GM12878 (cell line): ENCODE data around the gene ACP4. TPM values are rescaled to one million over a fixed set of nuclear protein-coding genes. Genes with fewer than 3 reads are reported as not detected.

ENCODE experiments used
- ATAC-seq: fragments of 200-7000 bp; cut with Tn5 transposase; 3 replicates; pipeline ENCODE4 v1.9.1; 2020; ENCODE audit warnings: mild to moderate bottlenecking, moderate library complexity
- BruUV-seq: library from RNA; stranded (reverse); fragments of 400-500 nt; replicated peaks from 2 replicates; lab custom pipeline; 2021; lab: Mats Ljungman, UMichigan
- CTCF ChIA-PET: fragments of 300-600 bp; sonication (Branson Sonifier 250); formaldehyde crosslinking; extraction: SDS; loops from one replicate; lab custom pipeline; 2021; ENCODE audit warnings: inconsistent platforms; lab: Yijun Ruan, JAX
- POLR2A ChIA-PET: fragments of 350-600 bp; formaldehyde crosslinking; extraction: SDS; loops from one replicate; lab custom pipeline; 2021; ENCODE audit warnings: inconsistent platforms; lab: Charles Lee
- RAD21 ChIA-PET: fragments of 300-600 bp; sonication (Branson Sonifier 250); formaldehyde crosslinking; loops from one replicate; lab custom pipeline; 2023; ENCODE audit warnings: antibody characterized with exemption; ENCODE audit not compliant: unreplicated experiment; lab: Charles Lee
- SMC1A ChIA-PET: fragments of 300-600 bp; sonication (Branson Sonifier 250); formaldehyde crosslinking; loops from one replicate; lab custom pipeline; 2023; ENCODE audit not compliant: unreplicated experiment, uncharacterized antibody; lab: Charles Lee
- DNase-seq: peaks from one replicate; pipeline ENCODE4 v3.0.0-alpha.2; 2011; ENCODE audit warnings: low read depth, low spot score
- FAIRE-seq: peaks from 3 replicates; lab custom pipeline; 2011; peaks lifted over from hg19 to GRCh38; lab: Jason Lieb, UNC
- H2AFZ ChIP-seq: 2 replicates; pipeline ENCODE4 v1.6.0; 2011; ENCODE audit warnings: low read depth, low read length, control low read depth; ENCODE audit not compliant: control insufficient read depth
- H3K27ac ChIP-seq: 2 replicates; pipeline ENCODE4 v1.5.1; 2011; ENCODE audit warnings: control low read depth; ENCODE audit not compliant: control insufficient read depth, insufficient read depth
- H3K27me3 ChIP-seq, 2 experiments: replicated peaks in 1 of 2; 2 replicates each; pipeline versions ENCODE4 v1.6.0 to v1.6.1; 2011; ENCODE audit warnings: low read length in 1 of 2; ENCODE audit not compliant: control insufficient read depth in 2 of 2, insufficient read depth in 2 of 2
- H3K36me3 ChIP-seq, 2 experiments: 2 replicates each; pipeline ENCODE4 v1.5.1; 2011; ENCODE audit warnings: low read length in 1 of 2; ENCODE audit not compliant: control insufficient read depth in 2 of 2, insufficient read depth in 2 of 2
- H3K4me1 ChIP-seq: 2 replicates; pipeline ENCODE4 v1.6.1; 2011; ENCODE audit warnings: mild to moderate bottlenecking, low read length, moderate library complexity, mixed read lengths; ENCODE audit not compliant: control insufficient read depth, insufficient read depth
- H3K4me2 ChIP-seq: 2 replicates; pipeline ENCODE4 v1.6.0; 2011; ENCODE audit warnings: control low read depth; ENCODE audit not compliant: control insufficient read depth, insufficient read depth
- H3K4me3 ChIP-seq: fragments of 200-600 bp; sonication (generic); 2 replicates; pipeline ENCODE4 v1.5.1; 2016
- H3K79me2 ChIP-seq: 2 replicates; pipeline ENCODE4 v1.6.0; 2011; ENCODE audit warnings: low read length; ENCODE audit not compliant: control insufficient read depth, insufficient read depth
- H3K9ac ChIP-seq: 2 replicates; pipeline ENCODE4 v1.8.0; 2011; ENCODE audit warnings: low read length, control low read depth, mixed read lengths; ENCODE audit not compliant: control insufficient read depth, insufficient read depth
- H3K9me3 ChIP-seq: replicated peaks from 3 replicates; pipeline ENCODE4 v1.5.1; 2011; ENCODE audit warnings: mild to moderate bottlenecking, low read length; ENCODE audit not compliant: control insufficient read depth, insufficient read depth
- H4K20me1 ChIP-seq: 2 replicates; pipeline ENCODE4 v1.6.0; 2011; ENCODE audit not compliant: control insufficient read depth, insufficient read depth
- BACH1 ChIP-seq: fragments of 450-650 bp; IDR thresholded peaks from 2 replicates; pipeline ENCODE4 v1.6.1; 2017; ENCODE audit warnings: mild to moderate bottlenecking, borderline replicate concordance
- BMI1 ChIP-seq: fragments of 450-650 bp; IDR thresholded peaks from 2 replicates; pipeline ENCODE4 v1.6.1; 2016; ENCODE audit warnings: mild to moderate bottlenecking, moderate library complexity, borderline replicate concordance
- CHD4 ChIP-seq: fragments of 200-600 bp; sonication (generic); IDR thresholded peaks from 2 replicates; pipeline ENCODE4 v1.6.1; 2016; ENCODE audit warnings: mild to moderate bottlenecking
- E4F1 ChIP-seq: fragments of 450-650 bp; IDR thresholded peaks from 2 replicates; pipeline ENCODE4 v1.6.1; 2018; ENCODE audit warnings: borderline replicate concordance, mild to moderate bottlenecking; ENCODE audit not compliant: partially characterized antibody
- EED ChIP-seq: sonication (generic); IDR thresholded peaks from 2 replicates; pipeline ENCODE4 v1.6.1; 2016; ENCODE audit warnings: antibody characterized with exemption, low read depth
- EZH2 ChIP-seq: IDR thresholded peaks from 2 replicates; pipeline ENCODE4 v1.6.1; 2012; ENCODE audit warnings: low read depth, mild to moderate bottlenecking, control low read depth, inconsistent platforms, low read length, borderline replicate concordance; ENCODE audit not compliant: control insufficient read depth
- NBN ChIP-seq: fragments of 450-650 bp; IDR thresholded peaks from 2 replicates; pipeline ENCODE4 v1.6.1; 2016
- NR2C1 ChIP-seq: fragments of 450-650 bp; IDR thresholded peaks from 2 replicates; pipeline ENCODE4 v1.6.1; 2017; ENCODE audit warnings: antibody characterized with exemption, mild to moderate bottlenecking, moderate library complexity
- ZSCAN29 ChIP-seq: fragments of 450-650 bp; IDR thresholded peaks from 2 replicates; pipeline ENCODE4 v1.6.1; 2017; ENCODE audit warnings: mild to moderate bottlenecking, moderate library complexity
- WGBS: methylation state at CpG from one replicate; pipeline ENCODE4 v1.1.6; 2016; ENCODE audit warnings: low lambda C conversion rate; ENCODE audit not compliant: insufficient replicate concordance, insufficient coverage; ENCODE audit errors: missing lambda C conversion rate; 5-methylcytosine and 5-hydroxymethylcytosine counted together
- in situ Hi-C: fragments of 300-500 bp; cut with MboI; formaldehyde crosslinking; loops from 9 replicates; pipeline ENCODE4 v1.14.3; 2018; ENCODE audit warnings: mixed read lengths
- intact Hi-C: fragments of 100-400 bp; cut with micrococcal nuclease; formaldehyde crosslinking; loops from one replicate; pipeline ENCODE4 v1.14.2; 2022; ENCODE audit not compliant: unreplicated experiment
- polyA plus RNA-seq, 11 experiments: library from polyadenylated mRNA; depleted of rRNA in 4 of 11; unstranded in 6 of 11; stranded (reverse) in 5 of 11; fragments of >200 nt; fragmentation: Nextera tagmentation in 4 of 11; fragmentation: Illumina TruSeq in 1 of 11; extraction: Ambion mirVana in 4 of 11; extraction: Trizol in 1 of 11; gene quantifications; 1 replicate in 1 of 11; 2 replicates in 10 of 11; pipeline versions ENCODE4 v1.2.1 to v1.2.3, GENCODE V29; 2011 to 2016; ENCODE audit warnings: inconsistent platforms in 2 of 11, missing spikeins in 2 of 11, low read depth in 1 of 11
- total RNA-seq, 4 experiments: library from RNA; depleted of rRNA in 3 of 4; stranded (reverse); fragments of >200 nt in 3 of 4; fragmentation: Illumina TruSeq in 1 of 4; extraction: Trizol in 1 of 4; gene quantifications; 2 replicates each; pipeline versions ENCODE4 v1.2.1 to v1.2.3, GENCODE V29; 2013 to 2021

The ACP4 gene
- total and polyA plus RNA-seq, 10 of the 15 experiments (the other 5 are each of a cell fraction or from before 2014, with no cell fraction given), result not detected

GRCh38 chr19:50741179-50741933 is 48.9 kb upstream of the ACP4 start:
- in situ Hi-C loops, result no loop called here
- POLR2A ChIA-PET, result no interaction called here

More at GRCh38 chr19:50741179-50741933, 48.9 kb upstream of the ACP4 start:
- no peak overlapping the region for H2AFZ ChIP-seq
- WGBS, result 45% methylated on average over 18 of the region's 18 CpGs
- H3K27ac ChIP-seq, result no peak overlapping the region
- no TSS peak for BruUV-seq
- no peak overlapping the region for H3K4me3 ChIP-seq
- H3K9ac ChIP-seq, result no peak overlapping the region
- H3K79me2 ChIP-seq, result no peaks in the 10 kb centered on the region
- DNase-seq, result no peak
- SMC1A ChIA-PET, result no interaction called here
- FAIRE-seq, result no peak
- H3K27me3 ChIP-seq, result no peaks in the 10 kb centered on the region
- no peak for TF ChIP-seq CHD4
- no peak for TF ChIP-seq NR2C1
- TF ChIP-seq BACH1, result no peak
- TF ChIP-seq NBN, result no peak
- no peak for TF ChIP-seq ZSCAN29
- no peak for TF ChIP-seq E4F1
- TF ChIP-seq EZH2, result no peak
- no peak for TF ChIP-seq BMI1
- TF ChIP-seq EED, result no peak
- TF ChIP-seq, all 136 proteins: peak for 0
- Histone ChIP-seq H3K4me2 (no peak overlapping the region), H3K4me1 (no peaks in the 10 kb centered on the region), H4K20me1 (no peaks in the 10 kb centered on the region), H3K36me3 (no peaks in the 10 kb centered on the region), H3K9me3 (no peaks in the 10 kb centered on the region)
- ChIA-PET RAD21 (no interaction called here), CTCF (interaction anchor here (0.8 kb wide), 1 partner anchor 181 kb away, joined by 3 read pairs; no protein-coding TSS in a partner anchor)
- ATAC-seq, result no peak
- intact Hi-C loops, result no loop called here
